ENCODE results near the gene MLLT10.
"Not testable (repeated sequence)": the region's sequence is repeated elsewhere in the genome, so short reads cannot be mapped to it uniquely, and the experiment has no call there.

DNA sequence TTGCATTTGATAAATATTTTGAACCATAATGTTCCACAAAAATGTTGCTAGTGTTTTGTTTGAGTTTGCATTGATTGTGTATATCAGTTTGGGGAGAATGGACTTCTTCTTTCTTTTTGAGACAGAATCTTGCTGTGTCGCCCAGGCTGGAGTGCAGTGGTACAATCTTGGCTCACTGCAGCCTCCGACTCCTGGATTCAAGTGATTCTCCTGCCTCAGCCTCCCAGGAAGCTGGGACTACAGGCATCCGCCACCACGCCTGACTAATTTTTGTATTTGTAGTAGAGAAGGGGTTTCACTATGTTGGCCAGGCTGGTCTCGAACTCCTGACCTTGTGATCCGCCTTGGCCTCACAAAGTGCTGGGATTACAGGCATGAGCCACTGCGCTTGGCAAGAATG lies 25.0 kb downstream of the MLLT10 start:
- TF ChIP-seq CTCF, EZH2 (IDR thresholded peaks at IDR 0.05): not testable (repeated sequence)

Measured in neural progenitor cell (in vitro differentiated cells).